ENCODE results near the gene BCKDK. TPM values are rescaled to one million over a fixed set of nuclear protein-coding genes. Genes with fewer than 3 reads are reported as not detected.
A peak's percentile ranks its signal among the peaks of the same experiment; 100 is the strongest.

BCKDK gene
- total RNA-seq, 2 donors from 2014 or later: 48.6 to 98.3 TPM

GRCh38 chr16:31084584-31085302 is 23.4 kb upstream of the BCKDK start:
- no peaks in the 10 kb centered on the region for H3K9me3 Mint-ChIP-seq
- no peak overlapping the region for H3K4me3 Mint-ChIP-seq
- H3K27ac Mint-ChIP-seq: no peak overlapping the region
- H3K4me1 Mint-ChIP-seq: no peaks in the 10 kb centered on the region
- peaks cover 39% of the 10 kb centered on the region for H3K36me3 Mint-ChIP-seq (ENCODE audit: low read depth)
- peak; percentile 6 for ATAC-seq (replicated peaks)
- H3K27me3 Mint-ChIP-seq: no peaks in the 10 kb centered on the region

GRCh38 chr16:31085411-31085810 is 22.8 kb upstream of the BCKDK start:
- Mint-ChIP-seq H3K27ac (peak overlapping the region; percentile 48), H3K9me3 (no peaks in the 10 kb centered on the region), H3K4me1 (no peaks in the 10 kb centered on the region), H3K27me3 (no peaks in the 10 kb centered on the region), H3K36me3 (ENCODE audit: low read depth) (peaks cover 37% of the 10 kb centered on the region), H3K4me3 (no peak overlapping the region)
- ATAC-seq (replicated peaks): no peak

GRCh38 chr16:31085873-31086628 is 22.1 kb upstream of the BCKDK start:
- Mint-ChIP-seq H3K27me3 (no peaks in the 10 kb centered on the region), H3K4me1 (no peaks in the 10 kb centered on the region), H3K9me3 (no peaks in the 10 kb centered on the region), H3K4me3 (no peak overlapping the region), H3K27ac (peak overlapping the region; percentile 48), H3K36me3 (ENCODE audit: low read depth) (peaks cover 37% of the 10 kb centered on the region)
- peak; percentile 6 for ATAC-seq (replicated peaks)

- no peaks in the 10 kb centered on the region for H3K27me3 Mint-ChIP-seq
- no peak overlapping the region for H3K27ac Mint-ChIP-seq
- peaks cover 40% of the 10 kb centered on the region for H3K36me3 Mint-ChIP-seq (ENCODE audit: low read depth)
- no peaks in the 10 kb centered on the region for H3K4me1 Mint-ChIP-seq
- ATAC-seq (replicated peaks): no peak
- H3K4me3 Mint-ChIP-seq: no peak overlapping the region
- no peaks in the 10 kb centered on the region for H3K9me3 Mint-ChIP-seq
Observed at GRCh38 chr16:31086629-31086906, 21.6 kb upstream of the BCKDK start.

- Mint-ChIP-seq H3K27me3 (no peaks in the 10 kb centered on the region), H3K4me1 (no peaks in the 10 kb centered on the region), H3K9me3 (no peaks in the 10 kb centered on the region), H3K27ac (no peak overlapping the region), H3K36me3 (ENCODE audit: low read depth) (peaks cover 43% of the 10 kb centered on the region), H3K4me3 (no peak overlapping the region)
- no peak for ATAC-seq (replicated peaks)
Observed at GRCh38 chr16:31087481-31087880, 20.7 kb upstream of the BCKDK start.

GRCh38 chr16:31087971-31088370 is 20.2 kb upstream of the BCKDK start:
- ATAC-seq (replicated peaks): no peak
- no peaks in the 10 kb centered on the region for H3K4me1 Mint-ChIP-seq
- peak overlapping the region; percentile 20 for H3K27ac Mint-ChIP-seq
- H3K36me3 Mint-ChIP-seq (ENCODE audit: low read depth): peaks cover 46% of the 10 kb centered on the region
- H3K27me3 Mint-ChIP-seq: no peaks in the 10 kb centered on the region
- no peak overlapping the region for H3K4me3 Mint-ChIP-seq
- H3K9me3 Mint-ChIP-seq: no peaks in the 10 kb centered on the region

- Mint-ChIP-seq H3K9me3 (no peaks in the 10 kb centered on the region), H3K4me1 (no peaks in the 10 kb centered on the region), H3K27ac (peak within 1 kb of the TSS; percentile 20), H3K4me3 (no peak within 1 kb of the TSS), H3K36me3 (ENCODE audit: low read depth) (peaks cover 45% of the 10 kb centered on the region), H3K27me3 (no peaks in the 10 kb centered on the region)
- ATAC-seq (replicated peaks): no peak
Observed at GRCh38 chr16:31088459-31089183, 19.6 kb upstream of the BCKDK start, which contains the start of gene PRSS53. Gene PRSS53, minus strand, starts transcription at chr16:31088943. Its CDS starts 134 bp downstream, at chr16:31088809.

GRCh38 chr16:31089199-31089598 is 19.0 kb upstream of the BCKDK start:
- no peak for ATAC-seq (replicated peaks)
- no peaks in the 10 kb centered on the region for H3K27me3 Mint-ChIP-seq
- H3K4me1 Mint-ChIP-seq: peaks cover 3% of the 10 kb centered on the region
- no peak overlapping the region for H3K4me3 Mint-ChIP-seq
- no peak overlapping the region for H3K27ac Mint-ChIP-seq
- peaks cover 50% of the 10 kb centered on the region for H3K36me3 Mint-ChIP-seq (ENCODE audit: low read depth)
- H3K9me3 Mint-ChIP-seq: no peaks in the 10 kb centered on the region

- ATAC-seq (replicated peaks): no peak
- no peaks in the 10 kb centered on the region for H3K27me3 Mint-ChIP-seq
- peaks cover 58% of the 10 kb centered on the region for H3K36me3 Mint-ChIP-seq (ENCODE audit: low read depth)
- H3K4me3 Mint-ChIP-seq: no peak overlapping the region
- H3K9me3 Mint-ChIP-seq: no peaks in the 10 kb centered on the region
- H3K27ac Mint-ChIP-seq: no peak overlapping the region
- H3K4me1 Mint-ChIP-seq: peaks cover 7% of the 10 kb centered on the region
Observed at GRCh38 chr16:31090540-31090939, 17.6 kb upstream of the BCKDK start.

GRCh38 chr16:31092330-31092729 is 15.9 kb upstream of the BCKDK start:
- no peak for ATAC-seq (replicated peaks)
- Mint-ChIP-seq H3K27ac (no peak overlapping the region), H3K36me3 (ENCODE audit: low read depth) (peaks cover 58% of the 10 kb centered on the region), H3K27me3 (no peaks in the 10 kb centered on the region), H3K4me3 (peak overlapping the region; percentile 100), H3K4me1 (peaks cover 12% of the 10 kb centered on the region), H3K9me3 (no peaks in the 10 kb centered on the region)

- H3K36me3 Mint-ChIP-seq (ENCODE audit: low read depth): peaks cover 58% of the 10 kb centered on the region
- H3K4me3 Mint-ChIP-seq: peak overlapping the region; percentile 100
- no peaks in the 10 kb centered on the region for H3K9me3 Mint-ChIP-seq
- H3K4me1 Mint-ChIP-seq: peaks cover 12% of the 10 kb centered on the region
- H3K27ac Mint-ChIP-seq: no peak overlapping the region
- no peak for ATAC-seq (replicated peaks)
- H3K27me3 Mint-ChIP-seq: no peaks in the 10 kb centered on the region
Observed at GRCh38 chr16:31093132-31093703, 15.0 kb upstream of the BCKDK start.

GRCh38 chr16:31094088-31094423 is 14.1 kb upstream of the BCKDK start:
- Mint-ChIP-seq H3K27me3 (no peaks in the 10 kb centered on the region), H3K9me3 (no peaks in the 10 kb centered on the region), H3K36me3 (ENCODE audit: low read depth) (peaks cover 56% of the 10 kb centered on the region), H3K4me1 (peaks cover 12% of the 10 kb centered on the region), H3K27ac (peak overlapping the region; percentile 97), H3K4me3 (peak overlapping the region; percentile 100)
- no peak for ATAC-seq (replicated peaks)

- peak; percentile 91 for ATAC-seq (replicated peaks)
- Mint-ChIP-seq H3K9me3 (no peaks in the 10 kb centered on the region), H3K27ac (peak within 1 kb of the TSS; percentile 97), H3K27me3 (no peaks in the 10 kb centered on the region), H3K36me3 (ENCODE audit: low read depth) (peaks cover 51% of the 10 kb centered on the region), H3K4me3 (peak within 1 kb of the TSS; percentile 100), H3K4me1 (peaks cover 12% of the 10 kb centered on the region)
Observed at GRCh38 chr16:31094424-31095120, 13.6 kb upstream of the BCKDK start, which contains the start of gene VKORC1. Gene VKORC1, minus strand, starts transcription at chr16:31094797. Its CDS starts 68 bp downstream, at chr16:31094729.

Data from activated T-helper 17 cell treated with anti-CD3 and anti-CD28 coated beads, Interleukin-2, amount 50 U/mL, for 72 hours (primary cell).